A673 (cell line): ENCODE data around the gene PRC1. TPM values are rescaled to one million over a fixed set of nuclear protein-coding genes. Genes with fewer than 3 reads are reported as not detected.

Experiments
- BruUV-seq: library from RNA; stranded (reverse); fragments of 400-500 nt; replicated peaks from 2 replicates; lab custom pipeline; 2021; lab: Mats Ljungman, UMichigan
- CTCF ChIA-PET: fragments of 300-600 bp; sonication (Branson Sonifier 250); formaldehyde crosslinking; loops from one replicate; lab custom pipeline; 2022; ENCODE audit warnings: antibody characterized with exemption; lab: Charles Lee
- POLR2A ChIA-PET: fragments of 300-600 bp; sonication (Branson Sonifier 250); formaldehyde crosslinking; loops from one replicate; lab custom pipeline; 2022; ENCODE audit warnings: antibody characterized with exemption; ENCODE audit not compliant: low non-redundant PET; lab: Charles Lee
- DNase-seq: peaks from one replicate; pipeline ENCODE4 v3.0.0-alpha.2; 2015; ENCODE audit warnings: low spot score
- H3K27ac ChIP-seq: fragments of 200-600 bp; sonication (generic); 2 replicates; pipeline ENCODE4 v1.5.1; 2016; ENCODE audit warnings: mixed run types, low read depth, mild to moderate bottlenecking, mixed read lengths, antibody characterized with exemption, low read length; ENCODE audit not compliant: poor library complexity, severe bottlenecking
- H3K27me3 ChIP-seq: fragments of 200-600 bp; sonication (generic); replicated peaks from 2 replicates; pipeline ENCODE4 v1.6.1; 2017; ENCODE audit warnings: mixed run types, low read depth, mild to moderate bottlenecking, mixed read lengths, antibody characterized with exemption, low read length; ENCODE audit not compliant: insufficient read depth, poor library complexity
- H3K36me3 ChIP-seq: fragments of 200-600 bp; sonication (generic); 2 replicates; pipeline ENCODE4 v1.6.1; 2016; ENCODE audit warnings: mixed run types, mild to moderate bottlenecking, mixed read lengths, antibody characterized with exemption, low read length; ENCODE audit not compliant: insufficient read depth, poor library complexity, severe bottlenecking
- H3K4me1 ChIP-seq: fragments of 200-600 bp; sonication (generic); 2 replicates; pipeline ENCODE4 v1.6.1; 2017; ENCODE audit warnings: mixed run types, mild to moderate bottlenecking, mixed read lengths, antibody characterized with exemption, low read length; ENCODE audit not compliant: insufficient read depth, poor library complexity, severe bottlenecking
- H3K4me3 ChIP-seq: fragments of 200-600 bp; sonication (generic); 2 replicates; pipeline ENCODE4 v1.5.1; 2016; ENCODE audit warnings: low read depth, mixed run types, mild to moderate bottlenecking, mixed read lengths, low read length; ENCODE audit not compliant: poor library complexity, severe bottlenecking
- H3K9me3 ChIP-seq: fragments of 200-600 bp; sonication (generic); 2 replicates; pipeline ENCODE4 v1.6.1; 2016; ENCODE audit warnings: mixed run types, low read depth, mild to moderate bottlenecking, mixed read lengths, antibody characterized with exemption, low read length; ENCODE audit not compliant: poor library complexity, severe bottlenecking
- CTCF ChIP-seq: fragments of 300-800, 200-600 bp; sonication (generic); conservative IDR thresholded peaks from 2 replicates; pipeline ENCODE4 v1.5.1; 2017; ENCODE audit warnings: low read depth, mild to moderate bottlenecking, antibody characterized with exemption, low read length, moderate library complexity, mixed read lengths
- EZH2 ChIP-seq: fragments of 200-600 bp; sonication (generic); IDR thresholded peaks from 2 replicates; pipeline ENCODE4 v1.6.1; 2017; ENCODE audit warnings: borderline replicate concordance, low read depth, mild to moderate bottlenecking, mixed read lengths, antibody characterized with exemption, low read length; ENCODE audit not compliant: poor library complexity, severe bottlenecking
- intact Hi-C: fragments of 100-400 bp; cut with micrococcal nuclease; formaldehyde crosslinking; loops from one replicate; pipeline ENCODE4 v1.10.0; 2022; ENCODE audit not compliant: unreplicated experiment
- total RNA-seq: library from RNA; stranded (reverse); gene quantifications from 2 replicates; pipeline ENCODE4 v1.2.3, GENCODE V29; 2021

The PRC1 gene
- total RNA-seq, 1 experiment from 2014 or later = 339 TPM

- no peak for DNase-seq
- Histone ChIP-seq H3K9me3 (no peaks in the 10 kb centered on the region), H3K27ac (no peak overlapping the region), H3K36me3 (peaks cover 28% of the 10 kb centered on the region), H3K4me1 (peaks cover 16% of the 10 kb centered on the region), H3K27me3 (no peaks in the 10 kb centered on the region), H3K4me3 (peak overlapping the region; percentile 71)
- TF ChIP-seq CTCF (no peak), EZH2 (no peak)
- ChIA-PET CTCF (interaction anchor here (0.6 kb wide), 1 partner anchor 19 kb away, joined by 26 read pairs; no protein-coding TSS in a partner anchor), POLR2A (interaction anchor here (0.5 kb wide), 1 partner anchor 16 kb away, joined by 6 read pairs; no protein-coding TSS in a partner anchor)
- intact Hi-C loops = loop anchor here (10.0 kb wide), 1 partner anchor 792 kb away; no protein-coding TSS in a partner anchor
- no TSS peak for BruUV-seq
These were observed 57.5 kb downstream of the PRC1 start for GRCh38 chr15:90936823-90937222.

DNA sequence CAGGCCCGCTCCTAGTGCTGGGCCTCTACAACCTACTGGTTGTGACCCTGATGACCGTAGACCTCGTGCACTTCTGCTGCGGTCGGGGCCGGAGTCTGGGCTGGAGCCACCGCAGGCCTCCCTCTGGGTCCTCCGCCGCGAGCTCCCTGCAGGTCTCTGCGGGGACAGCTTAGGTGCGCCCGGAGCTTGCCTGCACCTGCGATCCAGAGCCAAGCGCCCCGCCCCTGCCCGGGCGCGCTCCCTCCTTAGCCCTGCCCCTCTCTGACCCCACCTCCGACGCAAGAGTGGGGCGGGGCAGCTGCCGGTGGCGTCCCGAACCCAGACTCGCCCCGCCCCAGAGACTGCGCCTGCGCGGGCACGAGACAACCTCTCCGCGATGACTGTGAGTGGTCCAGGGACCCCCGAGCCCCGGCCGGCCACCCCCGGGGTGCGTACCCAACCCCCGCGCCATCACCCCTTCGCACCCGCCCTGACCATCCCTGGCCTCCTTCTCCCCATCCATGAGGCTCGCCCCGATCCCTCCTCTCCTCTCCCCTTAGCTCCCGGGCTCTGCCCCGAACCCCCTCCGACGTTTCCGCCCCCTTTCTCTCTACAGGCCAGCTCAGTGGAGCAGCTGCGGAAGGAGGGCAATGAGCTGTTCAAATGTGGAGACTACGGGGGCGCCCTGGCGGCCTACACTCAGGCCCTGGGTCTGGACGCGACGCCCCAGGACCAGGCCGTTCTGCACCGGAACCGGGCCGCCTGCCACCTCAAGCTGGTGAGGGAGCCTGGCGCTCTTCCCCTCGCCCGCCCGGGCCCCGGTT, 59.2 kb downstream of the PRC1 start, which contains the start of gene UNC45A:
Gene UNC45A, plus strand, starts transcription at position 337 of the 803 bp plus-strand sequence. Its CDS starts 40 bp downstream, at position 377.
- Histone ChIP-seq H3K9me3 (no peaks in the 10 kb centered on the region), H3K4me1 (peaks cover 25% of the 10 kb centered on the region), H3K27me3 (no peaks in the 10 kb centered on the region), H3K4me3 (peak within 1 kb of the TSS; percentile 71), H3K27ac (peak within 1 kb of the TSS; percentile 82), H3K36me3 (peaks cover 17% of the 10 kb centered on the region)
- ChIA-PET CTCF (interaction anchor here (0.6 to 1.7 kb wide), 9 partner anchors 12 to 337 kb away, joined by 4 to 17 read pairs (median 7); no protein-coding TSS in a partner anchor), POLR2A (interaction anchor here (0.6 kb wide), 2 partner anchors 9 to 22 kb away, joined by 3 to 11 read pairs; no protein-coding TSS in a partner anchor)
- BruUV-seq = no TSS peak
- peak; percentile 94 for DNase-seq
- intact Hi-C loops = loop anchor here (1.0 to 10.0 kb wide), 3 partner anchors 20 to 790 kb away; no protein-coding TSS in a partner anchor
- TF ChIP-seq EZH2 (no peak), CTCF (no peak)

GRCh38 chr15:90934256-90934948, 59.9 kb downstream of the PRC1 start:
- TF ChIP-seq CTCF (peak; percentile 97), EZH2 (no peak)
- peak; percentile 91 for DNase-seq
- intact Hi-C loops = loop anchor here (5.0 to 10.0 kb wide), 2 partner anchors 287 to 790 kb away; no protein-coding TSS in a partner anchor
- peak overlapping the region; percentile 71 for H3K4me3 ChIP-seq
- ChIA-PET POLR2A (interaction anchor here (0.6 kb wide), 1 partner anchor 23 kb away, joined by 3 read pairs; no protein-coding TSS in a partner anchor), CTCF (interaction anchor here (0.5 to 1.8 kb wide), 8 partner anchors 15 to 460 kb away, joined by 4 to 21 read pairs (median 7); partner anchors contain the start of gene RCCD1)
- H3K4me1 ChIP-seq = peaks cover 25% of the 10 kb centered on the region
- no peaks in the 10 kb centered on the region for H3K27me3 ChIP-seq
- peak overlapping the region; percentile 82 for H3K27ac ChIP-seq
- no TSS peak for BruUV-seq
- no peaks in the 10 kb centered on the region for H3K9me3 ChIP-seq
- H3K36me3 ChIP-seq = peaks cover 9% of the 10 kb centered on the region
